Astrocyte of the cerebellum (primary cell): Measurements from ENCODE around the gene TNFRSF6B.

Source experiments
- DNase-seq: peaks from one replicate; pipeline ENCODE4 v3.0.0-alpha.2; 2011; ENCODE audit warnings: low read depth
- H3K4me3 ChIP-seq: 2 replicates; pipeline ENCODE4 v1.5.1; 2011; ENCODE audit warnings: mild to moderate bottlenecking, low read depth, low read length, moderate library complexity
- in situ Hi-C: cut with HindIII; loops from 2 replicates; pipeline ENCODE4 v1.10.0; 2017; ENCODE audit warnings: low sequenced_read_pairs
- TF ChIP-seq, protein P1 (sequence below): IDR thresholded peaks from 2 replicates; pipeline ENCODE4 v1.5.1; 2012; ENCODE audit warnings: low read length, low read depth, moderate library complexity, mild to moderate bottlenecking; ENCODE audit errors: missing control alignments

The TNFRSF6B gene

DNA sequence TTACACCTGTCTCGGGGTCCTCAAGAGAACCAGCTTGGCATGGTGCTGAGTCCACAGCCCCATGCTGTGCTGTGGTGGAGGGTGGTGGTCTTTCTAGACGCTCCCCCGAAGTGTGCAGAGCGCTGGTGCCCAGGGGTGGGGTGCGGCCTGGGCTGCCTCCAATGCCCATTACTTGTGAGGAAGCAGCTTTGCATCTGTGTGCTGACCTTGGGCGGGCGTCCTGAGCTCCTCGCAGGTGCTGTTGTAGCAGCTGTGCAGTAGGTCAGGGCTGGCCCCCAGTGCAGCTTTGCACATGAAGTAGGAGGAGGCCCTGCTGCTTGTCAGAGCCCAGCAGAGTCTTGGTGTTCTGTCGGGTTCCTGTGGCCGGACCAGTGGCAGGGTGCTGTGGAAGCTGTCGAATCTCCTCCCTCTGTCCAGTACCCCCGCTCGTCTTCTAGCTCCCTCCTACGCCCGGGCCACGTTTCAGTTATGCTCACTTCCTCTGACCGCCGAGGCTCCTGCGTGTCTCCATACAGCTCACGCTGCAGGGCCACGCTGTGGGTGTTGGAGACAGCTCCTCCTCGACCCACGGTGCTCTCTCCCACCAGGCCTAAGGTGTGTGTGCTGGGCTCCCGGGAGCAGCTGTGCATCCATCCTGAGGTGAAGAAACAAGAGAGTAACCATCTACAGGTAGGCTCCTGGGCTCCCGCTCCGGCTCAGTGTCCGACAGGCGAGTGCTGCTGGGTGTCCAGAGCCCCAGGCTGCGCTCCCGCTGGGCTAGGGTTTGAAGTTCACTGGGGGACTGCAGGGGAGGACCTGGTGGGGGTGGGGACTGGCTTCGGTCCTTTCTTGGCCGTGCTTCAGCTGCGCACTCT is 34.3 kb upstream of the TNFRSF6B start:
- in situ Hi-C loops: loop anchor here (5.0 to 10.0 kb wide), 2 partner anchors 35 to 127 kb away; partner anchors contain the start of genes PTK6 and TNFRSF6B
- H3K4me3 ChIP-seq: no peak overlapping the region
- TF ChIP-seq, protein P1, sequence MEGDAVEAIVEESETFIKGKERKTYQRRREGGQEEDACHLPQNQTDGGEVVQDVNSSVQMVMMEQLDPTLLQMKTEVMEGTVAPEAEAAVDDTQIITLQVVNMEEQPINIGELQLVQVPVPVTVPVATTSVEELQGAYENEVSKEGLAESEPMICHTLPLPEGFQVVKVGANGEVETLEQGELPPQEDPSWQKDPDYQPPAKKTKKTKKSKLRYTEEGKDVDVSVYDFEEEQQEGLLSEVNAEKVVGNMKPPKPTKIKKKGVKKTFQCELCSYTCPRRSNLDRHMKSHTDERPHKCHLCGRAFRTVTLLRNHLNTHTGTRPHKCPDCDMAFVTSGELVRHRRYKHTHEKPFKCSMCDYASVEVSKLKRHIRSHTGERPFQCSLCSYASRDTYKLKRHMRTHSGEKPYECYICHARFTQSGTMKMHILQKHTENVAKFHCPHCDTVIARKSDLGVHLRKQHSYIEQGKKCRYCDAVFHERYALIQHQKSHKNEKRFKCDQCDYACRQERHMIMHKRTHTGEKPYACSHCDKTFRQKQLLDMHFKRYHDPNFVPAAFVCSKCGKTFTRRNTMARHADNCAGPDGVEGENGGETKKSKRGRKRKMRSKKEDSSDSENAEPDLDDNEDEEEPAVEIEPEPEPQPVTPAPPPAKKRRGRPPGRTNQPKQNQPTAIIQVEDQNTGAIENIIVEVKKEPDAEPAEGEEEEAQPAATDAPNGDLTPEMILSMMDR: no peak
- no peak for DNase-seq

DNA sequence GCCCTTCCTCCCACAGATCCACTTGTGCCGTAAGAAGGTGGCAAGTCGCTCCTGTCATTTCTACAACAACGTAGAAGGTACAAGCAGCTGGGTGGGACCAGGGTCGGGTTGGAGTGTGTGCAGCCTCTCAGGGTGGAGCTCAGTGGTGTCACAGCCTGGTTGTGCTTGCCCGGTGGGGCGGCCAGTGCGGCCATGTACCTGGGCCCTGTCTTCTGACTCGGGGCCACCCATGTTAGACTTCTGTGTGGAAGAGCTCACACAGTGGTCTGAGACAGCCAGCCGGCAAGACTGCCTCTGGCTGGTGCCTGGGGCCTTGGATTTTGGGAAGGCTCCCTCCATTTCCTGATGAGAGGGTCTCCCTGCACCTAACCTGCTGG is 33.7 kb upstream of the TNFRSF6B start:
- no peak for DNase-seq
- H3K4me3 ChIP-seq: no peak overlapping the region
- TF ChIP-seq, protein P1: no peak
- in situ Hi-C loops: loop anchor here (5.0 to 10.0 kb wide), 2 partner anchors 34 to 128 kb away; partner anchors contain the start of genes PTK6 and TNFRSF6B

DNA sequence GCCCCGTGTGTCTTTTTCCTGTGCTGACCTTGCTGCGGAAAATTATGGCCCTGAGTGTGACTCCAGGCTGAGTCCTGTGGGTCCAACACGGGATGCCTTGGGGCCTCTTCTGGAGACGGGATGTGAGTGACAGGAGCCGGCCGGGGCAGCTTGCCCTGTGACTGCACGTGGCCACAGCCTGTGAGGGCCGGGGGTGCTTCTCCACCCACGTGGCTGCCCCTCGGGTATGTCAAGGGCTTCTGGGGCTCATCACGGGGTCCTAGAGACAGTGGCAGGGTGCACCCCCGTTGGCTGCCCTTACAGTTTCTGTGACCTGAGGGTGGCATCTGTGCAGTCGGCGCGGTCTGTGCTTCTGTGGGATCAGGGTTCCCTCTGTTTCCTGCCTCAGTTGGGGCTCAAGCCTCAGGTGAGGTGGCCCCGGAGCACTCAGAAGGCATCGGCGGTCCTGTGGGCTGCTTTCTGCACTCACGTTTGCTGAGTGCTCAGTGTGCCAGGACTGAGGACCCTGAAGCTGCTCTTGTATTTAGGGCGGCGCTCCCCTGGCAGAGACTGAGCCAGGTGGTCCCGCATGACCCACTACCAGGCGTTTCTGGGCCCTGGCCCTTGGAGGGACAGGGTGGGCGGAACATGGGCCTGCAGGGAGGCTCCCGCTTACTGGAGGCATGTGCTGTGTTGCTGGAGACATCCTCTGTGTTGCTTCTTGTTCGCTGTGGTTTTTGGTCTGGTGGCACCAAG is 33.0 kb upstream of the TNFRSF6B start:
- TF ChIP-seq, protein P1: no peak
- no peak overlapping the region for H3K4me3 ChIP-seq
- in situ Hi-C loops: loop anchor here (5.0 to 10.0 kb wide), 2 partner anchors 34 to 129 kb away; partner anchors contain the start of genes PTK6 and TNFRSF6B
- no peak for DNase-seq

DNA sequence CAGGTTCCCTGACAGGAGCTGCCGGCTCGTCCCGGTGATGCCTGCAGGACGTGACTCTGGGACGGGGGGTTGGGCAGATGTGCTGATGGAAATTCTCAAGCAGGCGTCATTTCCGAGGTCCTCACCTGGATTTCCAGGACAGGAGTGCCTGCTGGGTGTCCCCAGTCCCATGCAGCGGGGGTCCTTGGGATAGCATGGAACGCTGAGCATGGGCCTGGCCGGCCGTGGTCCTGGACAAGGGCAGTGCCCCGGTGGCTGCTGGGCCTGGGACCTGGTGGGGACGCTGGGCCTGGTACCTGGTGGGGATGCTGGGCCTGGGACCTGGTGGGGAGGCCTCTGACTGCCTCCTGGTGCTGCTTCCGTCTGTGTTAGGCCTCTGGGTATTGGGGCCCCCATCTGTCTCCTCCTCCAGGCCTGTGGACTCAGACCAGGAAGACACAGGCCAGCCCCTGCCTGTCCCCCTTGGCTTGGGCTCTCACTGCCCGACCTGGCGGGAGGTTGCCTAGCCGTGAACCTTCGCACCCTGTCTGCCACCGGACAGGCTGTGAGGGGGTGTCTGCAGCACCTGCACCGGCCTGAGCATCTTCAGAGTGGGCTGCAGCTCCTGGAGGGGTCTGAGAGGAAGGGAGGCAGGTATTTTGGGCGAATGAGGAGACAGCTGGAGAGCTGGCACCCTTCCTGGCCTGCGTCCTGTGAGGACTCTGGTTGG is 32.2 kb upstream of the TNFRSF6B start:
- TF ChIP-seq, protein P1: no peak
- DNase-seq: no peak
- H3K4me3 ChIP-seq: no peak overlapping the region
- in situ Hi-C loops: loop anchor here (5.0 to 10.0 kb wide), 2 partner anchors 33 to 129 kb away; partner anchors contain the start of genes PTK6 and TNFRSF6B

DNA sequence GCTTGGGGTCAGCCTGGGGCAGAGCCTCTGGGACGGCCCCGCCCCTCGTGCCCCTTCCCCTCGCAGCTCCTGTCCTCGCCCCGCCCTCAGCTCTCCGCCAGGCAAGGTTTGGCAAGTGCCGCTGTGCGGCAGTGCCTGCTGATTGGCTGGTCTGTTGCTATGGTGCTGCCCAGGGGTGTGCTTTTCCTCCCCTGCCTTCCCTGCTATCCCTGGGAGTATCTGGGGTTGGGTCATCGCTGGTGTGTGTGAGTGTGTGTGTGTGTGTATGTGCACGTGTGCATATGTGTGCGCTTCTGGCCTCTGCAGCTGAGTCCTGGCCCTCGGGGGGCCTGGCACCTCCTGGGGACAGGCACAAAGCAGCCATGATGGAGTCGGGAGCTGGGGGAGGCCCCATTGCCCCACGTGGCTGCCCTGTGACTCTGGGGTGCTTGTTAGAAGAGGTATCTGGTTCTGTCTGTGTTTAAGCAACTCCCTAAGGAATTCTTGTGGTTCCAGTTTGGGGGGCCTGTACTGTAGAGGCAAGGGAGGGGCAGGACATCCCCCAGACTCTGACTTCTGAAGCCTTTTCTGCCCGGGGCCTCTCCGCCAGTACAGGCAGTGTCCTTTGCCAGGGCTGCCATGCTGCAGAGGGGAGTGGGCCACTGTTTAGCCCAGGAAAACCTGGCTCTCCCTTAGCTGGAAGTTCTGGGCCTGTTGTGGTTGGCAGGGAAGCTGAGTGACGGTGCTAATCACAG is 31.4 kb upstream of the TNFRSF6B start:
- in situ Hi-C loops: loop anchor here (5.0 to 10.0 kb wide), 2 partner anchors 32 to 130 kb away; partner anchors contain the start of genes PTK6 and TNFRSF6B
- TF ChIP-seq, protein P1: no peak
- no peak overlapping the region for H3K4me3 ChIP-seq
- DNase-seq: no peak
